Endothelial cell of umbilical vein (primary cell): ENCODE data around the gene MYO1E. TPM values are rescaled to one million over a fixed set of nuclear protein-coding genes. Genes with fewer than 3 reads are reported as not detected.
"Not testable (repeated sequence)": the region's sequence is repeated elsewhere in the genome, so short reads cannot be mapped to it uniquely, and the experiment has no call there.

Experiments
- BruUV-seq: library from RNA; stranded (reverse); fragments of 400-500 nt; replicated peaks from 2 replicates; lab custom pipeline; 2021; lab: Mats Ljungman, UMichigan
- CTCF ChIA-PET: fragments of 300-600, 350-600 bp; sonication (Branson Sonifier 250); formaldehyde crosslinking; loops from one replicate; lab custom pipeline; 2021; ENCODE audit warnings: antibody characterized with exemption, inconsistent platforms; lab: Charles Lee
- POLR2A ChIA-PET: fragments of 300-600, 350-600 bp; sonication (Branson Sonifier 250); formaldehyde crosslinking; loops from one replicate; lab custom pipeline; 2021; ENCODE audit warnings: antibody characterized with exemption, inconsistent platforms; lab: Charles Lee
- DNase-seq: peaks from one replicate; pipeline ENCODE4 v3.0.0-alpha.2; 2011; ENCODE audit warnings: low read depth, low spot score
- FAIRE-seq: peaks from 2 replicates; lab custom pipeline; 2011; peaks lifted over from hg19 to GRCh38; lab: Jason Lieb, UNC
- H2AFZ ChIP-seq: 2 replicates; pipeline ENCODE4 v1.6.0; 2012; ENCODE audit warnings: low read depth, low read length, control low read depth, inconsistent platforms
- H3K27ac ChIP-seq: 2 replicates; pipeline ENCODE4 v1.5.1; 2011; ENCODE audit warnings: low read depth, mild to moderate bottlenecking, control low read depth, low read length, moderate library complexity; ENCODE audit not compliant: insufficient read depth
- H3K27me3 ChIP-seq, 2 experiments: 2 replicates each; pipeline versions ENCODE4 v1.6.0 to v1.6.1; 2011; ENCODE audit warnings: low read length in 2 of 2, mixed read lengths in 1 of 2; ENCODE audit not compliant: control insufficient read depth in 2 of 2, insufficient read depth in 2 of 2
- H3K36me3 ChIP-seq, 2 experiments: 2 replicates in 1 of 2; 3 replicates in 1 of 2; pipeline ENCODE4 v1.5.1; 2011; ENCODE audit warnings: low read length in 2 of 2, mild to moderate bottlenecking in 1 of 2, moderate library complexity in 1 of 2; ENCODE audit not compliant: control insufficient read depth in 2 of 2, insufficient read depth in 2 of 2; ENCODE audit errors: extremely low read depth in 1 of 2
- H3K4me1 ChIP-seq: 3 replicates; pipeline ENCODE4 v1.5.1; 2011; ENCODE audit warnings: mild to moderate bottlenecking, low read length; ENCODE audit not compliant: control insufficient read depth, insufficient read depth; ENCODE audit errors: extremely low read depth
- H3K4me2 ChIP-seq: 2 replicates; pipeline ENCODE4 v1.6.1; 2011; ENCODE audit warnings: low read length, control low read depth, mixed read lengths; ENCODE audit not compliant: insufficient read depth
- H3K4me3 ChIP-seq, 3 experiments: fragments of 200-600 bp in 1 of 3; sonication (generic), shearing (Covaris generic) in 1 of 3; replicated peaks in 1 of 3; 2 replicates each; pipeline ENCODE4 v1.5.1; 2011 to 2016; ENCODE audit warnings: control low read depth in 3 of 3, low read length in 3 of 3, mild to moderate bottlenecking in 2 of 3, inconsistent platforms in 1 of 3, low read depth in 1 of 3, moderate library complexity in 1 of 3; ENCODE audit not compliant: insufficient read depth in 1 of 3
- H3K79me2 ChIP-seq: 2 replicates; pipeline ENCODE4 v1.6.0; 2012; ENCODE audit warnings: low read length, inconsistent platforms; ENCODE audit not compliant: control insufficient read depth, insufficient read depth
- H3K9ac ChIP-seq: replicated peaks from 2 replicates; pipeline ENCODE3; 2011; ENCODE audit warnings: low read length, control low read depth; ENCODE audit not compliant: insufficient read depth; ENCODE audit errors: extremely low read depth
- H3K9me1 ChIP-seq: replicated peaks from 3 replicates; pipeline ENCODE4 v1.6.0; 2011; ENCODE audit warnings: mild to moderate bottlenecking, low read length; ENCODE audit not compliant: control insufficient read depth, insufficient read depth; ENCODE audit errors: extremely low read depth
- H3K9me3 ChIP-seq: replicated peaks from 2 replicates; pipeline ENCODE4 v1.5.1; 2012; ENCODE audit warnings: low read length, inconsistent platforms; ENCODE audit not compliant: control insufficient read depth, insufficient read depth
- H4K20me1 ChIP-seq: replicated peaks from 2 replicates; pipeline ENCODE3; 2011; ENCODE audit warnings: mild to moderate bottlenecking, low read length; ENCODE audit not compliant: control insufficient read depth, insufficient read depth; ENCODE audit errors: extremely low read depth
- GATA2 ChIP-seq: IDR thresholded peaks from 2 replicates; pipeline ENCODE4 v1.7.0; 2011; ENCODE audit warnings: low read depth, mild to moderate bottlenecking, moderate library complexity, mixed read lengths, low read length; ENCODE audit not compliant: insufficient read length, insufficient read depth
- MAX ChIP-seq: IDR thresholded peaks from 2 replicates; pipeline ENCODE4 v1.6.1; 2011; ENCODE audit not compliant: insufficient read depth, insufficient read length
- MYC ChIP-seq: IDR thresholded peaks from one replicate; pipeline ENCODE4 v1.6.1; 2011; ENCODE audit warnings: mild to moderate bottlenecking, low read depth, low read length
- dilution Hi-C: fragments of 300-500 bp; cut with MboI; formaldehyde crosslinking; loops from one replicate; pipeline ENCODE4 v1.15.0; 2019; ENCODE audit warnings: low sequenced_read_pairs; ENCODE audit not compliant: extremely low pct_ligation_motif_present
- intact Hi-C: fragments of 100-400 bp; cut with micrococcal nuclease; formaldehyde crosslinking; loops from one replicate; pipeline ENCODE4 v1.10.0; 2022
- polyA plus RNA-seq, 4 experiments: library from polyadenylated mRNA; depleted of rRNA in 3 of 4; stranded (reverse) in 3 of 4; unstranded in 1 of 4; fragments of >200 nt; gene quantifications; 2 replicates each; pipeline versions ENCODE4 v1.2.1 to v1.2.3, GENCODE V29; 2011 to 2012; ENCODE audit warnings: missing spikeins in 1 of 4
- total RNA-seq: library from RNA; stranded (reverse); gene quantifications from 2 replicates; pipeline ENCODE4 v1.2.3, GENCODE V29; 2021

The MYO1E gene
- total and polyA plus RNA-seq, 2 donors (not counting 3 experiments of a cell fraction or from before 2014, with no cell fraction given) = 31.6 to 218 TPM

- H3K9me3 ChIP-seq = no peaks in the 10 kb centered on the region
- no peaks in the 10 kb centered on the region for H3K36me3 ChIP-seq
- H3K4me3 ChIP-seq = no peak overlapping the region
- no peaks in the 10 kb centered on the region for H4K20me1 ChIP-seq
- no peak for DNase-seq
- ChIA-PET CTCF (interaction anchor here (0.9 kb wide), 1 partner anchor 33 kb away, joined by 3 read pairs; no protein-coding TSS in a partner anchor), POLR2A (interaction anchor here (1.0 kb wide), 1 partner anchor 92 kb away, joined by 5 read pairs; the partner anchor contains the start of gene MYO1E)
- H3K4me1 ChIP-seq = peaks cover 16% of the 10 kb centered on the region
- H3K4me2 ChIP-seq = no peak overlapping the region
- no peaks in the 10 kb centered on the region for H3K9me1 ChIP-seq
- H3K27ac ChIP-seq = no peak overlapping the region
- FAIRE-seq = no peak
- peaks cover 49% of the 10 kb centered on the region for H3K79me2 ChIP-seq
- TF ChIP-seq MYC = no peak
- no peak for TF ChIP-seq MAX
- no peak for TF ChIP-seq GATA2
- no peak overlapping the region for H2AFZ ChIP-seq
- intact Hi-C loops = no loop called here
- H3K9ac ChIP-seq = no peak overlapping the region
- no TSS peak for BruUV-seq
- dilution Hi-C loops = no loop called here
- no peaks in the 10 kb centered on the region for H3K27me3 ChIP-seq
Measured at GRCh38 chr15:59280855-59281254, 91.8 kb downstream of the MYO1E start.

GRCh38 chr15:59280292-59280691 lies 92.4 kb downstream of the MYO1E start:
- BruUV-seq, FAIRE-seq: not testable (repeated sequence)

More at GRCh38 chr15:59280292-59280691, 92.4 kb downstream of the MYO1E start:
- H3K27me3 ChIP-seq, H3K27ac ChIP-seq, H4K20me1 ChIP-seq, DNase-seq, intact Hi-C loops, H2AFZ ChIP-seq, H3K4me2 ChIP-seq, H3K9ac ChIP-seq, H3K9me3 ChIP-seq, H3K4me3 ChIP-seq, H3K9me1 ChIP-seq, dilution Hi-C loops, H3K36me3 ChIP-seq: not testable (repeated sequence)
- Histone ChIP-seq H3K4me1 (peaks cover 16% of the 10 kb centered on the region), H3K79me2 (peaks cover 52% of the 10 kb centered on the region)
- ChIA-PET POLR2A (interaction anchor here (1.0 kb wide), 1 partner anchor 93 kb away, joined by 5 read pairs; the partner anchor contains the start of gene MYO1E), CTCF (interaction anchor here (1.2 kb wide), 1 partner anchor 9 kb away, joined by 3 read pairs; no protein-coding TSS in a partner anchor)
